Activated CD4-positive, CD25-positive, alpha-beta regulatory T cell treated with anti-CD3 and anti-CD28 coated beads, Interleukin-2, amount 50 U/mL, for 24 hours (primary cell): ENCODE data around the gene FOS.
"Not testable (repeated sequence)": the region's sequence is repeated elsewhere in the genome, so short reads cannot be mapped to it uniquely, and the experiment has no call there.

ENCODE experiments used
- ATAC-seq, 2 donors: fragments of 150-1000 bp; cut with Tn5 transposase; one replicate each; pipeline ENCODE4 v1.10.0; 2021; ENCODE audit warnings: mild to moderate bottlenecking in 1 of 2, moderate library complexity in 1 of 2

Gene FOS

GRCh38 chr14:75277815-75278421, 710 bp upstream of the FOS start:
- ATAC-seq = peak in 1 of 2 donors; percentile 5

GRCh38 chr14:75279153-75279762, 630 bp downstream of the FOS start:
- ATAC-seq = peak; percentile 12 to 14

DNA sequence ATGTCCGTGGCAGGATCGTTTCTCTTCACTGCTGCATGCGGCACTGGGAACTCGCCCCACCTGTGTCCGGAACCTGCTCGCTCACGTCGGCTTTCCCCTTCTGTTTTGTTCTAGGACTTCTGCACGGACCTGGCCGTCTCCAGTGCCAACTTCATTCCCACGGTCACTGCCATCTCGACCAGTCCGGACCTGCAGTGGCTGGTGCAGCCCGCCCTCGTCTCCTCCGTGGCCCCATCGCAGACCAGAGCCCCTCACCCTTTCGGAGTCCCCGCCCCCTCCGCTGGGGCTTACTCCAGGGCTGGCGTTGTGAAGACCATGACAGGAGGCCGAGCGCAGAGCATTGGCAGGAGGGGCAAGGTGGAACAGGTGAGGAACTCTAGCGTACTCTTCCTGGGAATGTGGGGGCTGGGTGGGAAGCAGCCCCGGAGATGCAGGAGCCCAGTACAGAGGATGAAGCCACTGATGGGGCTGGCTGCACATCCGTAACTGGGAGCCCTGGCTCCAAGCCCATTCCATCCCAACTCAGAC, 1.2 kb downstream of the FOS start:
- no peak for ATAC-seq

- no peak for ATAC-seq
These were observed 1.7 kb downstream of the FOS start for GRCh38 chr14:75280291-75280830.

DNA sequence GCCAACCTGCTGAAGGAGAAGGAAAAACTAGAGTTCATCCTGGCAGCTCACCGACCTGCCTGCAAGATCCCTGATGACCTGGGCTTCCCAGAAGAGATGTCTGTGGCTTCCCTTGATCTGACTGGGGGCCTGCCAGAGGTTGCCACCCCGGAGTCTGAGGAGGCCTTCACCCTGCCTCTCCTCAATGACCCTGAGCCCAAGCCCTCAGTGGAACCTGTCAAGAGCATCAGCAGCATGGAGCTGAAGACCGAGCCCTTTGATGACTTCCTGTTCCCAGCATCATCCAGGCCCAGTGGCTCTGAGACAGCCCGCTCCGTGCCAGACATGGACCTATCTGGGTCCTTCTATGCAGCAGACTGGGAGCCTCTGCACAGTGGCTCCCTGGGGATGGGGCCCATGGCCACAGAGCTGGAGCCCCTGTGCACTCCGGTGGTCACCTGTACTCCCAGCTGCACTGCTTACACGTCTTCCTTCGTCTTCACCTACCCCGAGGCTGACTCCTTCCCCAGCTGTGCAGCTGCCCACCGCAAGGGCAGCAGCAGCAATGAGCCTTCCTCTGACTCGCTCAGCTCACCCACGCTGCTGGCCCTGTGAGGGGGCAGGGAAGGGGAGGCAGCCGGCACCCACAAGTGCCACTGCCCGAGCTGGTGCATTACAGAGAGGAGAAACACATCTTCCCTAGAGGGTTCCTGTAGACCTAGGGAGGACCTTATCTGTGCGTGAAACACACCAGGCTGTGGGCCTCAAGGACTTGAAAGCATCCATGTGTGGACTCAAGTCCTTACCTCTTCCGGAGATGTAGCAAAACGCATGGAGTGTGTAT, 2.4 kb downstream of the FOS start:
- ATAC-seq = no peak

DNA sequence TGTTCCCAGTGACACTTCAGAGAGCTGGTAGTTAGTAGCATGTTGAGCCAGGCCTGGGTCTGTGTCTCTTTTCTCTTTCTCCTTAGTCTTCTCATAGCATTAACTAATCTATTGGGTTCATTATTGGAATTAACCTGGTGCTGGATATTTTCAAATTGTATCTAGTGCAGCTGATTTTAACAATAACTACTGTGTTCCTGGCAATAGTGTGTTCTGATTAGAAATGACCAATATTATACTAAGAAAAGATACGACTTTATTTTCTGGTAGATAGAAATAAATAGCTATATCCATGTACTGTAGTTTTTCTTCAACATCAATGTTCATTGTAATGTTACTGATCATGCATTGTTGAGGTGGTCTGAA, 3.0 kb downstream of the FOS start:
- no peak for ATAC-seq

GRCh38 chr14:75282170-75282554, 3.5 kb downstream of the FOS start:
- ATAC-seq = no peak

DNA sequence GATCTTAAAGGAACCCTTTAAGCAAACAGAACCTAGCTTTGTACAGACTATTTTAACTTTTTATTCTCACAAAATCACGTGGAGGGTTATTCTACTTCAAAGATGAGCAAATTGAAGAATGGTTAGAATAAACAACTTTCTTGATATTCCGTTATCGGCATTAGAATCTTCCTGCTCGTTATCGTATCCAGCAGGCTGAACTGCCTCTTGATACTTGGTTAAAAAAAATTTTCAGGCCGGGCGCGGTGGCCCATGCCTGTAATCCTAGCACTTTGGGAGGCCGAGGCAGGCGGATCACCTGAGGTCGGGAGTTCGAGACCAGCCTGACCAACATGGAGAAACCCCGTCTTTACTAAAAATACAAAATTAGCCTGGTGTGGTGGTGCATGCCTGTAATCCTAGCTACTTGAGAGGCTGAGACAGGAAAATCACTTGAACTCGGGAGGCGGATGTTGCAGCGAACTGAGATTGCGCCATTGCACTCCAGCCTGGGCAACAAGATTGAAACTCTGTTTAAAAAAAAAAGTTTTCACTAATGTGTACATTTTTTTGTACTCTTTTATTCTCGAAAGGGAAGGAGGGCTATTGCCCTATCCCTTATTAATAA, 4.0 kb downstream of the FOS start:
- not testable (repeated sequence) for ATAC-seq

GRCh38 chr14:75283162-75283832, 4.7 kb downstream of the FOS start:
- ATAC-seq = no peak

DNA sequence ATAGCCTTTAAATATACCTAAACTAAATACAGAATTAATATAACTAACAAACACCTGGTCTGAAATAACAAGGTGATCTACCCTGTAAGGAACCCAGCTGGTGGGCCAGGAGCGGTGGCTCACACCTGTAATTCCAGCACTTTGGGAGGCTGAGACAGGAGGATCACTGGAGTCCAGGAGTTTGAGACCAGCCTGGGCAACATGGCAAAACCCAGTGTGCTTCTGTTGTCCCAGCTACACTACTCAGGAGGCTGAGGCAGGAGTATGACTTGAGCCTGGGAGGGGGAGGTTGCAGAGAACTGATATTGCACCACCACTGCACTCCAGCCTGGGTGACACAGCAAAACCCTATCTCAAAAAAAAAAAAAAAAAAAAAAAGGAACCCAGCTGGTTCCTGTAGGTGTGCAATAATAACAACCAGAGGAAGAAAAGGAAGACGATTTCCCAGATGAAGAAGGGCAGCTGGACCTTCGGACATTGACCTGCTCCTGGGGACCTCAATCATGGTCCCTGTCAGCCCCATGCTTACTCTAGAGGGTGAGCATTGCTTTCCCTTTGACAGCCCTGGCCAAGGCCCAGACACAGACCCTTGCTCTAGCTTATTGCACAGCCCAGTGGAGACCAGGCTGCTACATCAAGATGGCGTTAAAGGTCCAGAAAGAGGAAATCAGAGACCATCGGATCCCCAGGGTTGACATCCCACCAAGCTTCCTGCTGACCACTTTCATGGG, 5.4 kb downstream of the FOS start:
- ATAC-seq = no peak

DNA sequence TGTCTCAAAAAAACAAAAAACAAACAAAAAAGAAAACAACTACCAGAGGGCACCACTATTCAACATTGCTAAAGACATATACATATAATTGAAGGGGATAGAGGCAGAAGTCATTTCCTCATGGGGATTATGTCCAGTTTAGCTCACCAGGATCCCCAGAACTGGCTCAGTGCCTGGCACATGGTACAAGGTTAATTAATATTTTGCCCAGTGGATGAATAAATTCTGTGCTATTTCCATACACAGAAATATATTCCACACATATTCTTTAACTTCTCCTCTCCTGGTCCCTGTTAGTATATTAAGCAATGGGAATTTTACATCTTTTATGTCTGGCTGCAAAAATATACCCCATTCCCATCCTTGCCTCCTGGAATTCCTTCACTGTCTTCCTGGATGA, 6.7 kb downstream of the FOS start:
- no peak for ATAC-seq

DNA sequence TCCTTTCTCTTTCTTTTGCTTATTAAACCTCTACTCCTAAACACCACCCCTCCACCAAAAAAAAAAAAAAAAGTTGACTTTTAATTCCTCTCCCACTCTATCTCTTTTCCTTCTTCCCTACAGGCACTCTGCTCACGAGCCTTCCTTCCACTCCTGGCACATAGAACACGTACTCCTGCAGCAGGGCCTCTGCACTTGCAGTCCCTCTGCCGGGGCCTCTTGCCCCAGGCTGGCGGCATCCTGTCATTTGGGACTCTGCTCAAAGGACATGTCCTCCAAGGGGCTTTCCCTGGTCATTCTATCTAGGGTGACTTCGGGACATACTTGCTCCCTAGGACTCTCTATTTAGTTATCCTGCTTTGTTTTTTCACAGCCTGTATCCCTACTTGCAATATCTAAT, 7.7 kb downstream of the FOS start:
- no peak for ATAC-seq

DNA sequence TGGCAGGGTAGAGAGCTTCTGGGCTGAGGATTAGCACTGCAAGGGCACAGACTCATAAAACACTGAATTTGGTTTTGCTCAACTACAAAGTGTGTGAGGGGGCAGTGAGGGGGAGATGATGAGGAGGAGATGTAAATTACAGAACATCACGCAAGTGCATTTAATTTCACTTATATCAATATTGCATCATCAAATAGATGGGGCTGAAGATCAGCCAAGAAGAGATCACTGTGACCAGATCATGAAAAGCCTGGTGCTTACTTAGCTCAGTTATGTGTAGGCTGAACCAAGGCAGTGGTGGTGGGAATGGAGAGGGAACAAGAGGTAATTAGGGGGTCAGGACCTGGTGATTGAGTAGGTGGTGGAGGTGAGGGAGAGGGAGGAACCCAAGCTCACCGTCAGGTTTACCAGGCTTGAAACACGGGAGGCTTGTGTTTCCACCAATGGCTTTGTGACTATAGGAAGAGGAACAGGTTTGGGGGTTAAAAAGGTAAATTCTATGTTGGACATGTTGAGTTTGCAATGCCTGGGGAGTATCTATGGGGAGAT, 11.3 kb downstream of the FOS start:
- ATAC-seq = no peak

GRCh38 chr14:75290851-75291250, 12.2 kb downstream of the FOS start:
- no peak for ATAC-seq

- ATAC-seq = no peak
These were observed 12.7 kb downstream of the FOS start for GRCh38 chr14:75291331-75291730.

DNA sequence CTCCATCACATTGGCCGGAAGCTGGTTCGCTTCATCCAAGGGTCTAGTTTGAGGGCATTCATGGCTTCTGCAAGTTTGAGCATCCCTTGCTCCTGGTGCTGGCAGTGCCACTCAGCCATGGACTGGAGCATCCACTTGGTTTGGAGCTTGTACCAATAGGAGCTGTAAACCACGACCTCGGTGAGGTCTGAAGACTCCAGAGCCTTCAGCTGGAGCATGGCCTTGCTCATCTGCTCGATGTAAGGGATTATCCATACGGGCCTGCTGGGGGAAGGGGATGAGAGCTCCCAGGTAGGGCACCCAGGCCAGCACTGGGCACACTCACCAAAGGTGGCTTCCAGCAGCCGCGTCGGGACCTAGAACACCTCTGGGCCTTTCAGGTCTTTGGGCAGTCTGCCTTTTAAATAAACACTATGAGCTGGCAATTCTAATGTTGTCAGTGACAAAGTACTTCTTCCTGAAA, 13.5 kb downstream of the FOS start:
- ATAC-seq = no peak

- ATAC-seq = no peak
These were observed 14.3 kb downstream of the FOS start for GRCh38 chr14:75292886-75293285.

GRCh38 chr14:75293920-75294648, 15.5 kb downstream of the FOS start:
- peak; percentile 97 to 98 for ATAC-seq

GRCh38 chr14:75294649-75295033, 16.0 kb downstream of the FOS start:
- no peak for ATAC-seq

DNA sequence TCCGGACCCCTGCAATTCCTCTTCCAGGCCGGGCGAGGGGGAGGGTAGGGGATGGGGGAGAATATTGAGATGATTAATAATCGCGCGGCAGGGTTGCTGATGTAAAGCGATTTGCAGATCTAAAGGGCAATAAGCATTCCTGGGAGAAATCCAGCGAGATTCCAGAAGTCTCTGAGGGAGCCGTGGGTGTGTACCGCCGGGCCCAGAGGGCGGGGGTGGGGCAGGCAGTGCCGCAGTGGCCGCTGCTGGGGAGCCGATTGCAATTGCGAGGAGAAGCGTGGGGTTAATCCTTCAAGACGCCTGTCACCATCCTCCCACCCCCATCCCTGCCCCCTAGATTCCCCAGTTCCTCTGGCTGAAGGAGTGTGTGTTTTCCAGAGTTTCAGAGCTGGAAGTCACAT, 16.4 kb downstream of the FOS start:
- no peak for ATAC-seq
